ENCODE measurements around the gene PRKG1. TPM values are rescaled to one million over a fixed set of nuclear protein-coding genes. Genes with fewer than 3 reads are reported as not detected.

Gene PRKG1
- total RNA-seq, 4 donors from 2014 or later = 0.63 to 4.3 (median 2.1) TPM

DNA sequence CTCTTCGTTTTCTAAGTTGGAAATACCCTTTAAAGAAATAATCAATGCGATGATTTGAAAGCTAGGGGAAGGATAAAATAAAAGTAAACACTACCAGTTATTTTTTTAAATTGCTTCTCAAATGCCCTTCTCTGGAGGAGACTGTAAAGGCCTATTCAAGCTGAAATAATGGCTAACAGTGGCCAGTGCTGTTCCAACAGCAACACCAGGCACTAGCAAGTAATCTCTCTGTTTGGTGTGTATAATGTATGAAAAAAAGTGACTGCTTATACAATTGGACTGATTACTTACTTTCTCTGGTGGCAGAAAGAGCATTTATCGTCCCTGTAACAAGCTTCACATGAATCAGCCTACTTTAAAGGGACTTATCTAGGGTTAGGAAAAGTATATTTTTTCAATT lies 522.4 kb downstream of the PRKG1 start:
- TF ChIP-seq, protein P1, sequence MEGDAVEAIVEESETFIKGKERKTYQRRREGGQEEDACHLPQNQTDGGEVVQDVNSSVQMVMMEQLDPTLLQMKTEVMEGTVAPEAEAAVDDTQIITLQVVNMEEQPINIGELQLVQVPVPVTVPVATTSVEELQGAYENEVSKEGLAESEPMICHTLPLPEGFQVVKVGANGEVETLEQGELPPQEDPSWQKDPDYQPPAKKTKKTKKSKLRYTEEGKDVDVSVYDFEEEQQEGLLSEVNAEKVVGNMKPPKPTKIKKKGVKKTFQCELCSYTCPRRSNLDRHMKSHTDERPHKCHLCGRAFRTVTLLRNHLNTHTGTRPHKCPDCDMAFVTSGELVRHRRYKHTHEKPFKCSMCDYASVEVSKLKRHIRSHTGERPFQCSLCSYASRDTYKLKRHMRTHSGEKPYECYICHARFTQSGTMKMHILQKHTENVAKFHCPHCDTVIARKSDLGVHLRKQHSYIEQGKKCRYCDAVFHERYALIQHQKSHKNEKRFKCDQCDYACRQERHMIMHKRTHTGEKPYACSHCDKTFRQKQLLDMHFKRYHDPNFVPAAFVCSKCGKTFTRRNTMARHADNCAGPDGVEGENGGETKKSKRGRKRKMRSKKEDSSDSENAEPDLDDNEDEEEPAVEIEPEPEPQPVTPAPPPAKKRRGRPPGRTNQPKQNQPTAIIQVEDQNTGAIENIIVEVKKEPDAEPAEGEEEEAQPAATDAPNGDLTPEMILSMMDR (IDR thresholded peaks at IDR 0.05) = no peak
- TF ChIP-seq POLR2A (IDR thresholded peaks at IDR 0.05) = no peak
- 90 to 93% methylated on average over 3 of the region's 3 CpGs for WGBS, 2 donors
- no peak for DNase-seq (ENCODE audit: low spot score in 2 of 2)

DNA sequence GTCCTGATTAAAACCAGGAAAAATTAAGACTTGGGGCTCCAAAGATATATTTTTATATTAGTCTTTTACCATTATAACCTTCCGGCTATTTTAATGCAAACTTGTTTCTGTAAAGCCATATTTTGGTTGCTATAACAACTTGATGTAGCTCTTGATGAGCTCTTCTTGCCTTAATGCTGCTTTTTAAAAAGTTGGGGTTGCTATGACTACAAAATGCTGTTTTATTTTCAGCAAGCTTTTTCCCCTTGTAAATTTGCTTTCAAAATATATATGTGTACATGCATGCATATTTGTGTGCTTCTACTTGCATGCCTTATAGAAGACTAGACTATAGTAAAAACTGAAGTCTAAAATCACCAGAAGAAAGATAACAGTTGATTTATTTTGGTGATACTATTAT lies 525.4 kb downstream of the PRKG1 start:
- TF ChIP-seq POLR2A (IDR thresholded peaks at IDR 0.05) = no peak
- TF ChIP-seq, protein P1 (IDR thresholded peaks at IDR 0.05) = no peak
- WGBS, 2 donors = 60% methylated on average over 1 of the region's 1 CpG
- intact Hi-C loops (cut with DNase I; ENCODE audit: low total_unique reads) = no loop called here
- DNase-seq (ENCODE audit: low spot score in 2 of 2) = no peak
- no peak overlapping the region for H3K4me3 ChIP-seq (ENCODE audit: low read depth, poor library complexity, severe bottlenecking)

More for the DNA sequence above, 522.4 kb downstream of the PRKG1 start:
- intact Hi-C loops (cut with DNase I; ENCODE audit: low total_unique reads) = no loop called here
- no peak overlapping the region for H3K4me3 ChIP-seq (ENCODE audit: low read depth, poor library complexity, severe bottlenecking)

DNA sequence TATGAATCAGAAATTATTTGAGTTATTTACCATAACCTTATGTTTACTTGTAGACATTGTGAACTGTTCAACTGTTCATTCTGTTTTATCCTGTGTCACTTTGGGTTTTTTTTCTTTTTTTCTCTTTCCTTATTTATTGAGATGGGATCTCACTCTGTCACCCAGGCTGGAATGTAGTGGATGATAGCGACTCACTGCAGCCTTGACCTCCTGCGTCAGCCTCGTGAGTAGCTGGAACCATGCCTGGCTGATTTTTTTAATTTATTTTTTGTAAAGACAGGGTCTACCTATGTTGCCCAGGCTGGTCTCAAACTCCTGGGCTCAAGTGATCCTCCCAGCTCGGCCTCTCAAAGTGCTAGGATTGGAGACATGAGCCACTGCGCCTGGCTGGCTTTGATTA lies 528.0 kb downstream of the PRKG1 start:
- TF ChIP-seq, protein P1 (IDR thresholded peaks at IDR 0.05) = no peak
- TF ChIP-seq POLR2A (IDR thresholded peaks at IDR 0.05) = no peak
- WGBS, 2 donors = 77 to 83% methylated on average over 5 of the region's 5 CpGs
- H3K4me3 ChIP-seq (ENCODE audit: low read depth, poor library complexity, severe bottlenecking) = no peak overlapping the region
- no peak for DNase-seq (ENCODE audit: low spot score in 2 of 2)
- intact Hi-C loops (cut with DNase I; ENCODE audit: low total_unique reads) = no loop called here

DNA sequence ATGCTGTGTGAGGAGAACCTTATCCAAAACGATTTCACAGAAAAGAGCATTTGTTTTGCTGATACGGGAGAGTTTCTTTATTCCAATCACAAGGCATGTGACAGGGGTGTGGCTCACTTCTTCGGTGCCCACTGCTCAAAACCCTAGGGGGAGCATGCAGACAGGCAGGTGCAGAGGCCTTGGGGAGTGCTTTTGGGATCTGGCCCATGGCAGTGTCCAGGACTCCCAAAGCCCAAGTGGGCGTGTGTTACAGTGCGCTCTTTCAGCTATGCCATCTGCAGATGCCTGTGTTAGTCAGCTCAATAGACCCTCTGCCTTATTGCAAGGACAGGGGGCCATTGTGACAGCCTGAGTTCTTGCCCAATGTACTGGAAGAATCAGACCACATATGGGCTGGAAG lies 530.3 kb downstream of the PRKG1 start:
- 73% methylated on average over 5 of the region's 5 CpGs for WGBS, 2 donors
- intact Hi-C loops (cut with DNase I; ENCODE audit: low total_unique reads) = no loop called here
- TF ChIP-seq, protein P1 (IDR thresholded peaks at IDR 0.05) = no peak
- TF ChIP-seq POLR2A (IDR thresholded peaks at IDR 0.05) = no peak

DNA sequence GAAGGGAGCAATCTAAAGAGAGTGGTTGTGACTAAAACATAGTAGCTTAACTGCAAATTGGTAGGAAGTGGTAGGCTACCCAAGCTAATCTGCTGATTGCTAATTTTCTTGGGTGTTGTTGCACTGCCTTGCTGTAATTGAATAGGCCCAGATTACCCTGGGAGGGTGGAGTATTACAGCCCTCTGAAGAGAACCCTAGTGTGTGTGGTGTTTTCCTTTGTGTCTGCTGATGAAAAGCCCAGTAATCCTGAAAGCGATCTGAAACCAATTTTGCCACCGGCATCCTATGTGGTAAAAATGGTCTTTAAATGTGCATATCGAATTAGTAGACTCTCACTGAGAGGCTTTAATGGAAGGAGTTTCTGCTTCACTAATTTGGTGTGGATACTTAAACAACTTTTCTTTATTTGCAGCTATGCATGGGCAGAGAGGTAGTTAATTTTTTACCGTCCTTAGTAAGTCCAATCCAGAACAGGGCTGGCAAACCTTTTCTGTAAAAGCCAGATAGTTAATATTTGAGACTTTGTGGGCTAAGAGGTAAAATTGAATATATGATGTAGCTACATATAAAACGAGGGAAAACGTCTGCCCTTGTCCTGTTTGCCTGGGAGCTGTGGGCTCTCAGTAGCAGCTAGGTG lies 532.7 kb downstream of the PRKG1 start:
- 84 to 90% methylated on average over 6 of the region's 6 CpGs for WGBS, 2 donors
- no peak for TF ChIP-seq POLR2A (IDR thresholded peaks at IDR 0.05)
- TF ChIP-seq, protein P1 (IDR thresholded peaks at IDR 0.05) = no peak
- H3K4me3 ChIP-seq (ENCODE audit: low read depth, poor library complexity, severe bottlenecking) = no peak overlapping the region
- intact Hi-C loops (cut with DNase I; ENCODE audit: low total_unique reads) = no loop called here
- no peak for DNase-seq (ENCODE audit: low spot score in 2 of 2)

More for the DNA sequence above, 530.3 kb downstream of the PRKG1 start:
- no peak overlapping the region for H3K4me3 ChIP-seq (ENCODE audit: low read depth, poor library complexity, severe bottlenecking)
- DNase-seq (ENCODE audit: low spot score in 2 of 2) = no peak

DNA sequence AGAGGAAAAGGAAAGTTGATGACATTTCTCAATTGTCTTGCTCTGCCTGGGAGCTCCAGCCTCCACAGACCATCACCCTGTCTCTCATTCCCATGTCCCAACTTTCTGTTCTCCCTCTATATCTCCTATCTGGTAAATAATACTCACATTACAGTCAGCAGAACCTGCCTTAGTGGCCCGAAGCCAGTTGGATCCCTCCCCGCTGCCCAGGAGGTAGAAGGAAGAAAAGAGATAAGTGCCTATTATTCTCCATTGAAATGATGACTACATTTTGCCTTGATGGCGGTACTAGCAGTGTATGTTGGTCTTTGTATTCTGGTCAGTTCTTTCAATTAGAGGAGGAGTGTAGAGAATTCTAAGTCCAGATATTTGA lies 533.2 kb downstream of the PRKG1 start:
- intact Hi-C loops (cut with DNase I; ENCODE audit: low total_unique reads) = no loop called here
- no peak overlapping the region for H3K4me3 ChIP-seq (ENCODE audit: low read depth, poor library complexity, severe bottlenecking)
- no peak for DNase-seq (ENCODE audit: low spot score in 2 of 2)
- TF ChIP-seq, protein P1 (IDR thresholded peaks at IDR 0.05) = no peak
- no peak for TF ChIP-seq POLR2A (IDR thresholded peaks at IDR 0.05)
- whole genome bisulfite sequencing, 2 donors = 89 to 92% methylated on average over 3 of the region's 3 CpGs
